ENCODE measurements around the gene EXD3. TPM values are rescaled to one million over a fixed set of nuclear protein-coding genes. Genes with fewer than 3 reads are reported as not detected.

EXD3 gene
- total RNA-seq, 1 experiment from 2014 or later: 15.3 TPM

DNA sequence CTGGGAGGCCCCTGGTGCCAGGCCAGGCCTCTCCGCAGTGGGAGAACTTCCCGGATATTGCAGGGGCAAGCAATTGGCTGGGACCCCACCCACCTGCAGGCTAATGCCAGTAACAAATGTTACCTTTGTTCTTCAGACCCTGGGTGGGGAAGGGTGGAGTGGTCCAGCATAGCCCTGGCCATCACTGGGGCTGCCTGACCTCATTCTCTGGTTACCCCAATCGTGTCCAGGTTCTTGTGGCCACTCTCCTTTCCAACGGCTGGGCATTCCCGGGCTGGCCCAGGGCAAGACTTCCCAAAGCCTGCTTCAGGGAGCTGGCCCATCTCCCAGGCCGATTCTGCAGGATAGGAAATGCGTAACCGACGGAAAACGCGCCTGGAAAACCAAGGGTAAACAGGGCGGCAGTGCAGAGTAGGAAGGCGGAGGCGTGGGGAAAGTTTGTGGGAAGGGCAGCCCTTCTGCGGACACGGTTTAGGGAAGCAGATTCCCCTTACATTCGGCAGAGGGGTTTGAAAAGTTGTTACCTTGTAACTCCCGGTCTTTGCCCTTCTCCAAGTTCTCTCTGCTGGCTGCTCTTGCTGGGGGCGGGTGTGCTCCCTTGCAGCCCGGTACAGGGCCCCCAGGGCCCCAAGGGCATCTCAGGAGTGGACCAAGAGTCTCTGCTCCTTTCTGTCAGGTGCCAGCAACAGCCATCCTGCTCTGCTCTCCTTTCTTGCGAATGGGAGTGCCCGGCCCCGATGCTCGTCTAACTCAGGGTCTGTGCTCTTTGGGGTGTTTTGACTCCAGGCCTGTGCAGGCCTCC, 124.4 kb downstream of the EXD3 start:
- Histone ChIP-seq H3K4me2 (ENCODE audit: insufficient read depth, insufficient read length, low read length) (peak overlapping the region; percentile 31), H3K79me1 (ENCODE audit: insufficient read depth, low read depth, low read length, poor library complexity, severe bottlenecking) (no peaks in the 10 kb centered on the region), H3K18ac (ENCODE audit: insufficient read length, low read depth, low read length) (no peak overlapping the region), H3K4ac (ENCODE audit: low read depth, low read length) (no peak overlapping the region), H3K4me1 (ENCODE audit: insufficient read depth, low read length) (peaks cover 5% of the 10 kb centered on the region; the same call in 1 of the 2 replicates), H3K14ac (ENCODE audit: insufficient read depth, low read length) (no peak overlapping the region), H2BK15ac (ENCODE audit: low read depth, low read length) (no peak overlapping the region), H3K56ac (ENCODE audit: insufficient read length, low read depth, low read length) (no peak overlapping the region), H2AK5ac (ENCODE audit: insufficient read length, low read length) (no peak overlapping the region), H4K5ac (ENCODE audit: insufficient read length, low read depth, low read length) (no peak overlapping the region), H2BK20ac (ENCODE audit: low read depth, low read length, poor library complexity, severe bottlenecking) (no peak overlapping the region), H4K91ac (ENCODE audit: insufficient read length, low read depth, low read length) (no peak overlapping the region), H2BK5ac (ENCODE audit: insufficient read length, low read length) (no peak overlapping the region), H3K79me2 (ENCODE audit: insufficient read depth, low read length) (no peaks in the 10 kb centered on the region), H3K23ac (ENCODE audit: insufficient read length, low read depth, low read length) (no peak overlapping the region), H3T11ph (ENCODE audit: low read length) (no peak overlapping the region), H3K27ac (ENCODE audit: insufficient read length, low read depth, low read length) (no peak overlapping the region), H2BK12ac (ENCODE audit: insufficient read length, low read depth, low read length) (no peak overlapping the region), H4K20me1 (ENCODE audit: control insufficient read depth, insufficient read depth, insufficient read length) (no peaks in the 10 kb centered on the region), H4K8ac (replicated peaks; ENCODE audit: insufficient read length, low read depth, low read length) (no peak overlapping the region), H2BK120ac (ENCODE audit: low read depth, low read length, poor library complexity, severe bottlenecking) (no peak overlapping the region), H3K27me3 (ENCODE audit: insufficient read depth, low read length) (peaks cover 5% of the 10 kb centered on the region; the same call in 1 of the 2 replicates), H2AFZ (ENCODE audit: low read length) (no peak overlapping the region), H3K9me3 (ENCODE audit: control insufficient read depth, low read depth, low read length) (no peaks in the 10 kb centered on the region), H3K23me2 (ENCODE audit: insufficient read length, low read depth, low read length, poor library complexity, severe bottlenecking) (peaks cover 7% of the 10 kb centered on the region), H3K9ac (ENCODE audit: extremely low read depth, insufficient read length, low read length) (no peak overlapping the region)
- no CpG with 5 or more reads among the region's 24 CpGs for WGBS (ENCODE audit: extremely low coverage, insufficient read length, low lambda C conversion rate)
- peaks cover 52% of the 10 kb centered on the region for H3K27me3 Mint-ChIP-seq (ENCODE audit: low read depth)
- H3K27ac Mint-ChIP-seq: peak overlapping the region in 1 of 3 experiments; percentile 63; a peak in 1 of 7 replicates
- peak overlapping the region; percentile 42 to 99; a peak in 4 of 5 replicates for H3K4me3 Mint-ChIP-seq
- peak; percentile 54 for DNase-seq
- peaks cover 0 to 5% (median 3%) of the 10 kb centered on the region in 3 experiments; a peak in 4 of 7 replicates for H3K36me3 Mint-ChIP-seq (ENCODE audit: insufficient read depth in 1 of 3, low read depth in 3 of 3)
- peaks cover 36 to 44% of the 10 kb centered on the region in 2 experiments for H3K4me1 Mint-ChIP-seq
- no peak for TF ChIP-seq CTCF (conservative IDR thresholded peaks at IDR 0.05)
- peaks cover 3 to 9% of the 10 kb centered on the region in 2 experiments for H3K9me3 Mint-ChIP-seq
